Gastrocnemius medialis (tissue), 4 donors: Measurements from ENCODE around the gene PCGF1.

ENCODE experiments used
- CTCF ChIP-seq, 5 experiments: fragments of 450-650 bp in 3 of 5; fragments of 200-600 bp in 2 of 5; sonication (generic) in 2 of 5; IDR thresholded peaks in 4 of 5; conservative IDR thresholded peaks in 1 of 5; 1 replicate in 4 of 5; 2 replicates in 1 of 5; pipeline ENCODE4 v1.5.1; 2016 to 2019; ENCODE audit warnings: antibody characterized with exemption in 5 of 5, mild to moderate bottlenecking in 3 of 5, moderate library complexity in 3 of 5
- POLR2A ChIP-seq, 2 donors: fragments of 450-650 bp; IDR thresholded peaks; one replicate each; pipeline ENCODE4 v1.6.1; 2017; ENCODE audit warnings: antibody characterized with exemption in 2 of 2, mild to moderate bottlenecking in 2 of 2, moderate library complexity in 2 of 2

GRCh38 chr2:74474481-74474880, 33.0 kb downstream of the PCGF1 start:
- TF ChIP-seq CTCF (IDR thresholded peaks at IDR 0.05 in 4 of 5, conservative IDR thresholded peaks at IDR 0.05 in 1 of 5) (no peak), POLR2A (IDR thresholded peaks at IDR 0.05) (no peak)
